HepG2 (cell line): ENCODE results near the gene CELF5. TPM values are rescaled to one million over a fixed set of nuclear protein-coding genes. Genes with fewer than 3 reads are reported as not detected.
A peak's percentile ranks its signal among the peaks of the same experiment; 100 is the strongest.

Source experiments
- EHMT2 ChIP-seq: fragments of 200-600 bp; sonication (generic); IDR thresholded peaks from 2 replicates; pipeline ENCODE4 v1.7.0; 2017; ENCODE audit warnings: antibody characterized with exemption, low read depth, low read length, borderline replicate concordance
- FIP1L1 ChIP-seq: fragments of 200-400 bp; formaldehyde crosslinking; IDR thresholded peaks from 2 replicates; pipeline ENCODE4 v1.6.1; 2018; ENCODE audit warnings: low read depth, mild to moderate bottlenecking, low read length, moderate library complexity, borderline replicate concordance; ENCODE audit not compliant: insufficient read depth
- FOXC1 ChIP-seq: sonication (generic); formaldehyde crosslinking; IDR thresholded peaks from 2 replicates; pipeline ENCODE4 v1.8.0; 2022; ENCODE audit warnings: mild to moderate bottlenecking, missing genetic modification reagents, borderline replicate concordance
- HNRNPK ChIP-seq: fragments of 200-400 bp; formaldehyde crosslinking; IDR thresholded peaks from 2 replicates; pipeline ENCODE4 v1.6.1; 2018; ENCODE audit warnings: low read length, low read depth, moderate library complexity, mild to moderate bottlenecking; ENCODE audit not compliant: poor library complexity, severe bottlenecking
- KDM3A ChIP-seq: IDR thresholded peaks from 2 replicates; pipeline ENCODE4 v1.6.1; 2018; ENCODE audit warnings: low read depth, missing compliant biosample characterization
- MTA3 ChIP-seq: sonication (generic); formaldehyde crosslinking; IDR thresholded peaks from 2 replicates; pipeline ENCODE4 v1.4.0; 2020; ENCODE audit warnings: missing genetic modification reagents
- NBN ChIP-seq: fragments of 450-650 bp; conservative IDR thresholded peaks from 2 replicates; pipeline ENCODE4 v1.6.1; 2017
- NCOR1 ChIP-seq: fragments of 200-600 bp; sonication (generic); IDR thresholded peaks from 2 replicates; pipeline ENCODE4 v1.7.0; 2017; ENCODE audit warnings: antibody characterized with exemption, low read length, borderline replicate concordance
- SAP130 ChIP-seq: IDR thresholded peaks from 2 replicates; pipeline ENCODE4 v1.6.1; 2016; ENCODE audit warnings: low read depth
- TBX3 ChIP-seq: fragments of 450-650 bp; IDR thresholded peaks from 2 replicates; pipeline ENCODE4 v1.6.1; 2017; ENCODE audit warnings: antibody characterized with exemption, mild to moderate bottlenecking, inconsistent platforms, borderline replicate concordance
- ZNF17 ChIP-seq: sonication (generic); formaldehyde crosslinking; IDR thresholded peaks from 2 replicates; pipeline ENCODE4 v1.5.0; 2020; ENCODE audit warnings: mild to moderate bottlenecking, missing genetic modification reagents
- ZNF230 ChIP-seq: sonication (generic); formaldehyde crosslinking; IDR thresholded peaks from 2 replicates; pipeline ENCODE4 v1.4.0; 2020; ENCODE audit warnings: mild to moderate bottlenecking, missing genetic modification reagents
- ZNF263 ChIP-seq: sonication (generic); formaldehyde crosslinking; IDR thresholded peaks from 2 replicates; pipeline ENCODE4 v1.4.0; 2020; ENCODE audit warnings: missing genetic modification reagents
- ZNF30 ChIP-seq: sonication (generic); formaldehyde crosslinking; IDR thresholded peaks from 2 replicates; pipeline ENCODE4 v1.5.0; 2020; ENCODE audit warnings: mild to moderate bottlenecking, missing genetic modification reagents
- ZNF441 ChIP-seq: sonication (generic); formaldehyde crosslinking; IDR thresholded peaks from 2 replicates; pipeline ENCODE4 v1.7.0; 2021; ENCODE audit warnings: missing genetic modification reagents, borderline replicate concordance
- polyA plus RNA-seq, 8 experiments: library from polyadenylated mRNA; depleted of rRNA in 3 of 8; stranded (reverse) in 7 of 8; unstranded in 1 of 8; fragments of >200 nt; fragmentation: Illumina TruSeq in 4 of 8; extraction: Trizol in 4 of 8; gene quantifications; 2 replicates each; pipeline versions ENCODE4 v1.2.1 to v1.2.3, GENCODE V29; 2011 to 2016; ENCODE audit warnings: low read depth in 4 of 8, missing spikeins in 1 of 8, mixed read lengths in 1 of 8; ENCODE audit not compliant: insufficient read depth in 1 of 8
- total RNA-seq, 5 experiments: library from RNA; depleted of rRNA; stranded (reverse); fragments of >200 nt; fragmentation: Illumina TruSeq; extraction: Trizol; gene quantifications; 2 replicates each; pipeline ENCODE4 v1.2.3, GENCODE V29; 2016; ENCODE audit warnings: low read depth in 1 of 5
- TF ChIP-seq, protein P1 (sequence below): sonication (generic); formaldehyde crosslinking; conservative IDR thresholded peaks from 2 replicates; pipeline ENCODE4 v1.4.0; 2020; ENCODE audit warnings: missing genetic modification reagents
- TF ChIP-seq, protein P2 (sequence below): sonication (generic); formaldehyde crosslinking; IDR thresholded peaks from 2 replicates; pipeline ENCODE4 v1.4.0; 2020; ENCODE audit warnings: missing genetic modification reagents
- TF ChIP-seq, protein P3 (sequence below): sonication (generic); formaldehyde crosslinking; IDR thresholded peaks from 2 replicates; pipeline ENCODE4 v1.4.0; 2020; ENCODE audit warnings: missing genetic modification reagents
- TF ChIP-seq, protein P4 (sequence below): sonication (generic); formaldehyde crosslinking; IDR thresholded peaks from 2 replicates; pipeline ENCODE4 v1.5.0; 2020; ENCODE audit warnings: missing genetic modification reagents

Gene CELF5
- total and polyA plus RNA-seq, 2 of the 13 experiments (the other 11 are each of a cell fraction or from before 2014, with no cell fraction given), result 0.31 to 0.84 TPM

DNA sequence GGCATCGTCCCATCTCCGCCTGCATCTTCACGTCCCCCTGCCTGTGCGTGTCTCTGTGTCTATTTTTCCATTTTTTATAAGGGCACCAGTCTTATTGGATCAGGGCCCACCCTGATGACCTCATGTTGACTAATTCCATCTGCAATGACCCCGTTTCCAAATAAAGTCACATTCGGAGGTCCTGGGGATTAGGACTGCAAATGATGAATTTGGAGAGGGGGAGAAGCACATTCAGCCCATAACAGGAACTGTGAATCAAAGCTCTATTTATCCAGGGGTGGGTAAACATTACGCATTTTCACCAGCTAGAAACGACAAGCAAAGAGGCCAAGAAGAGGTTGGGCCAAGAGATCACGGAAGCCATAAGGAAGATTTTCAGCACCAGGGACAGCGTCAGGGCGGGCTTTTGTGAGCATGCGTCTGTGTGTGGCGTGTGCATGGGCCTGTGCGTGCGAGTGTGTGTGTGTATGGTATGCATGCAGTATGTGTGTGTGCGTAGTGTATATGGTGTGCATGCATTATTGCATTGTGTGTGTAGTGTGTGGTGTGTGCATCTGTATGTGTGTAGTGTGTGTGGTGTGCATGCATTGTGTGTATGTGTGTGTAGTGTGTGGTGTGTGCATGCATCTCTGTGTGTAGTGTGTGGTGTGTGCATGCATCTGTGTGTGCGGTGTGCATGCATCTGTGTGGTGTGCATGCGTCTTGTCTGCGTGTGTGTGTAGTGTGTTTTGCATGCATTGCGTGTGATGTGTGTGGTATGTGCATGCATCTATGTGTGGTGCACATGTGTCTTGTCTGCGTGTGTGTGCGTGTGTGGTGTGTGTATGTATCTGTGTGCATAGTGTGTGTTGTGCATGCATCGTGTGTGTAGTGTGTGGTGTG lies 19.6 kb downstream of the CELF5 start (continued):
- TF ChIP-seq, protein P1, sequence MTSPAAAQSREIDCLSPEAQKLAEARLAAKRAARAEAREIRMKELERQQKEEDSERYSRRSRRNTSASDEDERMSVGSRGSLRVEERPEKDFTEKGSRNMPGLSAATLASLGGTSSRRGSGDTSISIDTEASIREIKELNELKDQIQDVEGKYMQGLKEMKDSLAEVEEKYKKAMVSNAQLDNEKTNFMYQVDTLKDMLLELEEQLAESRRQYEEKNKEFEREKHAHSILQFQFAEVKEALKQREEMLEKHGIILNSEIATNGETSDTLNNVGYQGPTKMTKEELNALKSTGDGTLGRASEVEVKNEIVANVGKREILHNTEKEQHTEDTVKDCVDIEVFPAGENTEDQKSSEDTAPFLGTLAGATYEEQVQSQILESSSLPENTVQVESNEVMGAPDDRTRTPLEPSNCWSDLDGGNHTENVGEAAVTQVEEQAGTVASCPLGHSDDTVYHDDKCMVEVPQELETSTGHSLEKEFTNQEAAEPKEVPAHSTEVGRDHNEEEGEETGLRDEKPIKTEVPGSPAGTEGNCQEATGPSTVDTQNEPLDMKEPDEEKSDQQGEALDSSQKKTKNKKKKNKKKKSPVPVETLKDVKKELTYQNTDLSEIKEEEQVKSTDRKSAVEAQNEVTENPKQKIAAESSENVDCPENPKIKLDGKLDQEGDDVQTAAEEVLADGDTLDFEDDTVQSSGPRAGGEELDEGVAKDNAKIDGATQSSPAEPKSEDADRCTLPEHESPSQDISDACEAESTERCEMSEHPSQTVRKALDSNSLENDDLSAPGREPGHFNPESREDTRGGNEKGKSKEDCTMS (CRISPR knock-in tag), result 0 out of 2 replicates have a peak, but pooled peaks have one; percentile 36
- TF ChIP-seq ZNF230 (CRISPR knock-in tag) (no peak), NBN (0 out of 2 replicates have a peak, but pooled peaks have one; percentile 42), NCOR1 (no peak), HNRNPK (no peak), ZNF441 (CRISPR knock-in tag) (peak; percentile 53; the same call in 1 of the 2 replicates), EHMT2 (peak; percentile 98), FOXC1 (CRISPR knock-in tag) (0 out of 2 replicates have a peak, but pooled peaks have one; percentile 59), ZNF30 (CRISPR knock-in tag) (peak; percentile 66; the same call in 1 of the 2 replicates), FIP1L1 (no peak), MTA3 (no peak), ZNF263 (CRISPR knock-in tag) (0 out of 2 replicates have a peak, but pooled peaks have one; percentile 23), SAP130 (peak; percentile 67), KDM3A (CRISPR knock-in tag) (no peak), TBX3 (no peak), ZNF17 (no peak)
- TF ChIP-seq, protein P2, sequence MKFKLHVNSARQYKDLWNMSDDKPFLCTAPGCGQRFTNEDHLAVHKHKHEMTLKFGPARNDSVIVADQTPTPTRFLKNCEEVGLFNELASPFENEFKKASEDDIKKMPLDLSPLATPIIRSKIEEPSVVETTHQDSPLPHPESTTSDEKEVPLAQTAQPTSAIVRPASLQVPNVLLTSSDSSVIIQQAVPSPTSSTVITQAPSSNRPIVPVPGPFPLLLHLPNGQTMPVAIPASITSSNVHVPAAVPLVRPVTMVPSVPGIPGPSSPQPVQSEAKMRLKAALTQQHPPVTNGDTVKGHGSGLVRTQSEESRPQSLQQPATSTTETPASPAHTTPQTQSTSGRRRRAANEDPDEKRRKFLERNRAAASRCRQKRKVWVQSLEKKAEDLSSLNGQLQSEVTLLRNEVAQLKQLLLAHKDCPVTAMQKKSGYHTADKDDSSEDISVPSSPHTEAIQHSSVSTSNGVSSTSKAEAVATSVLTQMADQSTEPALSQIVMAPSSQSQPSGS, result 0 out of 2 replicates have a peak, but pooled peaks have one; percentile 34
- TF ChIP-seq, protein P3, sequence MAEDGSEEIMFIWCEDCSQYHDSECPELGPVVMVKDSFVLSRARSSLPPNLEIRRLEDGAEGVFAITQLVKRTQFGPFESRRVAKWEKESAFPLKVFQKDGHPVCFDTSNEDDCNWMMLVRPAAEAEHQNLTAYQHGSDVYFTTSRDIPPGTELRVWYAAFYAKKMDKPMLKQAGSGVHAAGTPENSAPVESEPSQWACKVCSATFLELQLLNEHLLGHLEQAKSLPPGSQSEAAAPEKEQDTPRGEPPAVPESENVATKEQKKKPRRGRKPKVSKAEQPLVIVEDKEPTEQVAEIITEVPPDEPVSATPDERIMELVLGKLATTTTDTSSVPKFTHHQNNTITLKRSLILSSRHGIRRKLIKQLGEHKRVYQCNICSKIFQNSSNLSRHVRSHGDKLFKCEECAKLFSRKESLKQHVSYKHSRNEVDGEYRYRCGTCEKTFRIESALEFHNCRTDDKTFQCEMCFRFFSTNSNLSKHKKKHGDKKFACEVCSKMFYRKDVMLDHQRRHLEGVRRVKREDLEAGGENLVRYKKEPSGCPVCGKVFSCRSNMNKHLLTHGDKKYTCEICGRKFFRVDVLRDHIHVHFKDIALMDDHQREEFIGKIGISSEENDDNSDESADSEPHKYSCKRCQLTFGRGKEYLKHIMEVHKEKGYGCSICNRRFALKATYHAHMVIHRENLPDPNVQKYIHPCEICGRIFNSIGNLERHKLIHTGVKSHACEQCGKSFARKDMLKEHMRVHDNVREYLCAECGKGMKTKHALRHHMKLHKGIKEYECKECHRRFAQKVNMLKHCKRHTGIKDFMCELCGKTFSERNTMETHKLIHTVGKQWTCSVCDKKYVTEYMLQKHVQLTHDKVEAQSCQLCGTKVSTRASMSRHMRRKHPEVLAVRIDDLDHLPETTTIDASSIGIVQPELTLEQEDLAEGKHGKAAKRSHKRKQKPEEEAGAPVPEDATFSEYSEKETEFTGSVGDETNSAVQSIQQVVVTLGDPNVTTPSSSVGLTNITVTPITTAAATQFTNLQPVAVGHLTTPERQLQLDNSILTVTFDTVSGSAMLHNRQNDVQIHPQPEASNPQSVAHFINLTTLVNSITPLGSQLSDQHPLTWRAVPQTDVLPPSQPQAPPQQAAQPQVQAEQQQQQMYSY, result no peak
- TF ChIP-seq, protein P4, sequence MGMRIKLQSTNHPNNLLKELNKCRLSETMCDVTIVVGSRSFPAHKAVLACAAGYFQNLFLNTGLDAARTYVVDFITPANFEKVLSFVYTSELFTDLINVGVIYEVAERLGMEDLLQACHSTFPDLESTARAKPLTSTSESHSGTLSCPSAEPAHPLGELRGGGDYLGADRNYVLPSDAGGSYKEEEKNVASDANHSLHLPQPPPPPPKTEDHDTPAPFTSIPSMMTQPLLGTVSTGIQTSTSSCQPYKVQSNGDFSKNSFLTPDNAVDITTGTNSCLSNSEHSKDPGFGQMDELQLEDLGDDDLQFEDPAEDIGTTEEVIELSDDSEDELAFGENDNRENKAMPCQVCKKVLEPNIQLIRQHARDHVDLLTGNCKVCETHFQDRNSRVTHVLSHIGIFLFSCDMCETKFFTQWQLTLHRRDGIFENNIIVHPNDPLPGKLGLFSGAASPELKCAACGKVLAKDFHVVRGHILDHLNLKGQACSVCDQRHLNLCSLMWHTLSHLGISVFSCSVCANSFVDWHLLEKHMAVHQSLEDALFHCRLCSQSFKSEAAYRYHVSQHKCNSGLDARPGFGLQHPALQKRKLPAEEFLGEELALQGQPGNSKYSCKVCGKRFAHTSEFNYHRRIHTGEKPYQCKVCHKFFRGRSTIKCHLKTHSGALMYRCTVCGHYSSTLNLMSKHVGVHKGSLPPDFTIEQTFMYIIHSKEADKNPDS (CRISPR knock-in tag), result 0 out of 2 replicates have a peak, but pooled peaks have one; percentile 34
